Liver (tissue), 9 donors: ENCODE results near the gene APOL3. TPM values are rescaled to one million over a fixed set of nuclear protein-coding genes. Genes with fewer than 3 reads are reported as not detected.

Source experiments
- DNase-seq: peaks from one replicate; pipeline ENCODE4 v3.0.0-alpha.2; 2017; ENCODE audit warnings: low spot score
- H3K27ac ChIP-seq, 2 donors: one replicate each; pipeline ENCODE4 v1.7.0; 2013; ENCODE audit warnings: inconsistent platforms in 2 of 2, low read length in 2 of 2, control low read depth in 1 of 2, low read depth in 1 of 2, mild to moderate bottlenecking in 1 of 2
- H3K27me3 ChIP-seq, 4 donors: one replicate each; pipeline versions ENCODE4 v1.6.1 to v1.7.0; 2013; ENCODE audit warnings: low read length in 3 of 4, inconsistent platforms in 1 of 4, mild to moderate bottlenecking in 1 of 4, moderate library complexity in 1 of 4; ENCODE audit not compliant: control insufficient read depth in 4 of 4, insufficient read depth in 4 of 4
- H3K36me3 ChIP-seq, 4 donors: one replicate each; pipeline versions ENCODE4 v1.6.1 to v1.7.0; 2013; ENCODE audit warnings: low read length in 3 of 4, mild to moderate bottlenecking in 3 of 4, low read depth in 1 of 4, moderate library complexity in 1 of 4; ENCODE audit not compliant: control insufficient read depth in 4 of 4, insufficient read depth in 3 of 4
- H3K4me1 ChIP-seq, 4 donors: one replicate each; pipeline versions ENCODE4 v1.6.1 to v1.7.0; 2013; ENCODE audit warnings: low read length in 3 of 4, mild to moderate bottlenecking in 3 of 4, moderate library complexity in 1 of 4; ENCODE audit not compliant: control insufficient read depth in 4 of 4, insufficient read depth in 4 of 4
- H3K4me3 ChIP-seq, 3 donors: one replicate each; pipeline versions ENCODE4 v1.6.1 to v1.7.0; 2013; ENCODE audit warnings: low read length in 3 of 3, control low read depth in 1 of 3, low read depth in 1 of 3, mild to moderate bottlenecking in 1 of 3
- H3K9ac ChIP-seq, 2 donors: one replicate each; pipeline ENCODE4 v1.7.0; 2013; ENCODE audit warnings: low read length in 2 of 2, mild to moderate bottlenecking in 2 of 2, moderate library complexity in 2 of 2, control low read depth in 1 of 2, low read depth in 1 of 2
- H3K9me3 ChIP-seq, 4 donors: one replicate each; pipeline versions ENCODE4 v1.6.1 to v1.7.0; 2013; ENCODE audit warnings: low read length in 3 of 4; ENCODE audit not compliant: control insufficient read depth in 4 of 4
- CTCF ChIP-seq: fragments of 150-350 bp; IDR thresholded peaks from 2 replicates; pipeline ENCODE4 v1.5.1; 2017; ENCODE audit warnings: improper control_type of control experiment, low read depth, low read length; ENCODE audit not compliant: missing input control
- EGR1 ChIP-seq, 2 donors: IDR thresholded peaks; 2 replicates each; pipeline ENCODE4 v1.6.1; 2016 to 2018; ENCODE audit warnings: antibody characterized with exemption in 2 of 2, low read depth in 2 of 2
- FOXA1 ChIP-seq: IDR thresholded peaks from 2 replicates; pipeline ENCODE4 v1.6.1; 2016; ENCODE audit warnings: antibody characterized with exemption
- FOXA2 ChIP-seq: IDR thresholded peaks from 2 replicates; pipeline ENCODE4 v1.6.1; 2016; ENCODE audit warnings: antibody characterized with exemption
- GABPA ChIP-seq, 2 donors: IDR thresholded peaks in 1 of 2; conservative IDR thresholded peaks in 1 of 2; 2 replicates each; pipeline ENCODE4 v1.6.1; 2016; ENCODE audit warnings: antibody characterized with exemption in 2 of 2, mild to moderate bottlenecking in 1 of 2, moderate library complexity in 1 of 2
- HNF4A ChIP-seq, 2 donors: conservative IDR thresholded peaks; 2 replicates each; pipeline ENCODE4 v1.6.1; 2016; ENCODE audit warnings: antibody characterized with exemption in 2 of 2, mild to moderate bottlenecking in 2 of 2
- HNF4G ChIP-seq: IDR thresholded peaks from 2 replicates; pipeline ENCODE4 v1.6.1; 2016; ENCODE audit warnings: antibody characterized with exemption
- JUND ChIP-seq, 2 donors: IDR thresholded peaks; 2 replicates each; pipeline ENCODE4 v1.6.1; 2016; ENCODE audit warnings: antibody characterized with exemption in 2 of 2
- NR2F2 ChIP-seq: IDR thresholded peaks from 2 replicates; pipeline ENCODE4 v1.6.1; 2016; ENCODE audit warnings: antibody characterized with exemption
- RAD21 ChIP-seq, 2 donors: IDR thresholded peaks; 2 replicates each; pipeline ENCODE4 v1.6.1; 2016; ENCODE audit warnings: antibody characterized with exemption in 2 of 2, mild to moderate bottlenecking in 2 of 2
- RXRA ChIP-seq, 2 donors: IDR thresholded peaks; 2 replicates each; pipeline ENCODE4 v1.6.1; 2017 to 2018; ENCODE audit warnings: antibody characterized with exemption in 2 of 2, mild to moderate bottlenecking in 1 of 2
- SP1 ChIP-seq: IDR thresholded peaks from 2 replicates; pipeline ENCODE4 v1.6.1; 2018; ENCODE audit warnings: antibody characterized with exemption, mild to moderate bottlenecking
- TAF1 ChIP-seq: conservative IDR thresholded peaks from 2 replicates; pipeline ENCODE4 v1.6.1; 2016; ENCODE audit warnings: antibody characterized with exemption, mild to moderate bottlenecking
- YY1 ChIP-seq: IDR thresholded peaks from 2 replicates; pipeline ENCODE4 v1.6.1; 2016; ENCODE audit warnings: antibody characterized with exemption, mild to moderate bottlenecking
- WGBS: extraction: QIAGEN DNeasy Blood & Tissue Kit; methylation state at CpG from one replicate; pipeline ENCODE4 v1.1.7; 2013; 5-methylcytosine and 5-hydroxymethylcytosine counted together
- polyA plus RNA-seq, 2 donors: library from polyadenylated mRNA; stranded (reverse) in 1 of 2; unstranded in 1 of 2; fragments of 200-250 nt in 1 of 2; fragments of >200 nt in 1 of 2; fragmentation: Nextera tagmentation in 1 of 2; extraction: Ambion mirVana in 1 of 2; gene quantifications; one replicate each; pipeline versions ENCODE4 v1.2.1 to v1.2.3, GENCODE V29; 2013 to 2015
- total RNA-seq, 2 donors: library from RNA; depleted of rRNA; stranded (reverse); fragments of >200 nt; gene quantifications; one replicate each; pipeline ENCODE4 v1.2.3, GENCODE V29; 2014
- TF ChIP-seq, protein P1 (sequence below): IDR thresholded peaks from 2 replicates; pipeline ENCODE4 v1.6.1; 2016; ENCODE audit warnings: antibody characterized with exemption, mild to moderate bottlenecking
- TF ChIP-seq, protein P2 (sequence below): IDR thresholded peaks from 2 replicates; pipeline ENCODE4 v1.6.1; 2016; ENCODE audit warnings: antibody characterized with exemption
- TF ChIP-seq, protein P3 (sequence below): IDR thresholded peaks from 2 replicates; pipeline ENCODE4 v1.6.1; 2016; ENCODE audit warnings: antibody characterized with exemption
- TF ChIP-seq, protein P4 (sequence below): IDR thresholded peaks from 2 replicates; pipeline ENCODE4 v1.6.1; 2016; ENCODE audit warnings: antibody characterized with exemption
- donor health status: healthy.
- donor health status: healthy.
- donor health status: healthy.
- donor health status: healthy.
- donor health status: healthy.

APOL3 gene
- total and polyA plus RNA-seq, 4 donors, result 7.2 to 34.5 (median 11.8) TPM

DNA sequence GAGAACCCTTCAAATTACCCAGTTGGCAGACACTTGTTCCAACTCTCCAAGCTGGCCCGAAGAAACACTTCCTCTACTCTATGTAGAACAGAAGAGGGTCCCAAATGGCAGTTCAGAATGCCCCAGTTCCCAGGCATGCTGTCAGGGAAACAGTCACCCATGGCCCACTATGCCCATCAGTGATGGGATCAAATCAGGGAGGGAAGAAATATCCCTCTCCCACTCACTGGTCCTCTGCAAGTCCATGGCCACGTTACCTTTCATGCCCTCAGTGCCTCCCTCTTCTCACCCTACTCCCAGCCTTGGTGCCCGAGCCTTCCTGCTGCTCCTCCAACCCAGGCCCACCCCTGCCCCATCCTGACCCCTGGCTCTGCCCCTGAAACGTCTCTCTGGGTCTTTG is 16.6 kb downstream of the APOL3 start:
- no peaks in the 10 kb centered on the region for H3K9me3 ChIP-seq
- H3K9ac ChIP-seq, result no peak overlapping the region
- 72% methylated on average over 4 of the region's 4 CpGs for WGBS
- H3K27me3 ChIP-seq, result no peaks in the 10 kb centered on the region
- H3K36me3 ChIP-seq, result peaks cover 0 to 27% (median 8%) of the 10 kb centered on the region in 4 donors
- peaks cover 5 to 51% (median 35%) of the 10 kb centered on the region in 4 donors for H3K4me1 ChIP-seq
- TF ChIP-seq CTCF, result no peak
- no peak for TF ChIP-seq TAF1
- no peak for TF ChIP-seq NR2F2
- TF ChIP-seq RXRA (IDR thresholded peaks at IDR 0.05), result no peak
- TF ChIP-seq HNF4G, result no peak
- no peak for TF ChIP-seq HNF4A (conservative IDR thresholded peaks at IDR 0.05)
- TF ChIP-seq, protein P1, sequence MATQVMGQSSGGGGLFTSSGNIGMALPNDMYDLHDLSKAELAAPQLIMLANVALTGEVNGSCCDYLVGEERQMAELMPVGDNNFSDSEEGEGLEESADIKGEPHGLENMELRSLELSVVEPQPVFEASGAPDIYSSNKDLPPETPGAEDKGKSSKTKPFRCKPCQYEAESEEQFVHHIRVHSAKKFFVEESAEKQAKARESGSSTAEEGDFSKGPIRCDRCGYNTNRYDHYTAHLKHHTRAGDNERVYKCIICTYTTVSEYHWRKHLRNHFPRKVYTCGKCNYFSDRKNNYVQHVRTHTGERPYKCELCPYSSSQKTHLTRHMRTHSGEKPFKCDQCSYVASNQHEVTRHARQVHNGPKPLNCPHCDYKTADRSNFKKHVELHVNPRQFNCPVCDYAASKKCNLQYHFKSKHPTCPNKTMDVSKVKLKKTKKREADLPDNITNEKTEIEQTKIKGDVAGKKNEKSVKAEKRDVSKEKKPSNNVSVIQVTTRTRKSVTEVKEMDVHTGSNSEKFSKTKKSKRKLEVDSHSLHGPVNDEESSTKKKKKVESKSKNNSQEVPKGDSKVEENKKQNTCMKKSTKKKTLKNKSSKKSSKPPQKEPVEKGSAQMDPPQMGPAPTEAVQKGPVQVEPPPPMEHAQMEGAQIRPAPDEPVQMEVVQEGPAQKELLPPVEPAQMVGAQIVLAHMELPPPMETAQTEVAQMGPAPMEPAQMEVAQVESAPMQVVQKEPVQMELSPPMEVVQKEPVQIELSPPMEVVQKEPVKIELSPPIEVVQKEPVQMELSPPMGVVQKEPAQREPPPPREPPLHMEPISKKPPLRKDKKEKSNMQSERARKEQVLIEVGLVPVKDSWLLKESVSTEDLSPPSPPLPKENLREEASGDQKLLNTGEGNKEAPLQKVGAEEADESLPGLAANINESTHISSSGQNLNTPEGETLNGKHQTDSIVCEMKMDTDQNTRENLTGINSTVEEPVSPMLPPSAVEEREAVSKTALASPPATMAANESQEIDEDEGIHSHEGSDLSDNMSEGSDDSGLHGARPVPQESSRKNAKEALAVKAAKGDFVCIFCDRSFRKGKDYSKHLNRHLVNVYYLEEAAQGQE, result no peak
- TF ChIP-seq RAD21 (IDR thresholded peaks at IDR 0.05), result no peak
- H3K27ac ChIP-seq, result peak overlapping the region; percentile 11 to 32
- H3K4me3 ChIP-seq, result no peak overlapping the region
- DNase-seq, result no peak

GRCh38 chr22:36143066-36143815 is 17.3 kb downstream of the APOL3 start:
- H3K27ac ChIP-seq, result peak overlapping the region; percentile 43 to 70
- H3K9ac ChIP-seq, result peak overlapping the region in 1 of 2 donors; percentile 7
- H3K4me1 ChIP-seq, result peaks cover 5 to 45% (median 32%) of the 10 kb centered on the region in 4 donors
- H3K4me3 ChIP-seq, result no peak overlapping the region
- H3K9me3 ChIP-seq, result no peaks in the 10 kb centered on the region
- no peak for DNase-seq
- peaks cover 0 to 25% (median 8%) of the 10 kb centered on the region in 4 donors for H3K36me3 ChIP-seq
- H3K27me3 ChIP-seq, result no peaks in the 10 kb centered on the region
- 27% methylated on average over 5 of the region's 5 CpGs for WGBS
- TF ChIP-seq SP1, result peak; percentile 93
- TF ChIP-seq, protein P1, result no peak
- peak; percentile 76 for TF ChIP-seq NR2F2
- TF ChIP-seq TAF1, result no peak
- TF ChIP-seq, protein P2, sequence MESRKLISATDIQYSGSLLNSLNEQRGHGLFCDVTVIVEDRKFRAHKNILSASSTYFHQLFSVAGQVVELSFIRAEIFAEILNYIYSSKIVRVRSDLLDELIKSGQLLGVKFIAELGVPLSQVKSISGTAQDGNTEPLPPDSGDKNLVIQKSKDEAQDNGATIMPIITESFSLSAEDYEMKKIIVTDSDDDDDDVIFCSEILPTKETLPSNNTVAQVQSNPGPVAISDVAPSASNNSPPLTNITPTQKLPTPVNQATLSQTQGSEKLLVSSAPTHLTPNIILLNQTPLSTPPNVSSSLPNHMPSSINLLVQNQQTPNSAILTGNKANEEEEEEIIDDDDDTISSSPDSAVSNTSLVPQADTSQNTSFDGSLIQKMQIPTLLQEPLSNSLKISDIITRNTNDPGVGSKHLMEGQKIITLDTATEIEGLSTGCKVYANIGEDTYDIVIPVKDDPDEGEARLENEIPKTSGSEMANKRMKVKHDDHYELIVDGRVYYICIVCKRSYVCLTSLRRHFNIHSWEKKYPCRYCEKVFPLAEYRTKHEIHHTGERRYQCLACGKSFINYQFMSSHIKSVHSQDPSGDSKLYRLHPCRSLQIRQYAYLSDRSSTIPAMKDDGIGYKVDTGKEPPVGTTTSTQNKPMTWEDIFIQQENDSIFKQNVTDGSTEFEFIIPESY, result no peak
- peak in 1 of 2 donors; percentile 64 for TF ChIP-seq RAD21 (IDR thresholded peaks at IDR 0.05)
- TF ChIP-seq JUND (IDR thresholded peaks at IDR 0.05), result peak; percentile 43 to 82
- TF ChIP-seq GABPA (IDR thresholded peaks at IDR 0.05 in 1 of 2, conservative IDR thresholded peaks at IDR 0.05 in 1 of 2), result no peak
- peak; percentile 98 for TF ChIP-seq HNF4G
- no peak for TF ChIP-seq EGR1 (IDR thresholded peaks at IDR 0.05; ENCODE audit: low read depth in 2 of 2)
- TF ChIP-seq RXRA (IDR thresholded peaks at IDR 0.05), result peak; percentile 92 to 95
- no peak for TF ChIP-seq FOXA1
- TF ChIP-seq, protein P3, sequence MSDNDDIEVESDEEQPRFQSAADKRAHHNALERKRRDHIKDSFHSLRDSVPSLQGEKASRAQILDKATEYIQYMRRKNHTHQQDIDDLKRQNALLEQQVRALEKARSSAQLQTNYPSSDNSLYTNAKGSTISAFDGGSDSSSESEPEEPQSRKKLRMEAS, result peak; percentile 88
- no peak for TF ChIP-seq FOXA2
- TF ChIP-seq HNF4A (conservative IDR thresholded peaks at IDR 0.05), result peak; percentile 99
- TF ChIP-seq, protein P4, sequence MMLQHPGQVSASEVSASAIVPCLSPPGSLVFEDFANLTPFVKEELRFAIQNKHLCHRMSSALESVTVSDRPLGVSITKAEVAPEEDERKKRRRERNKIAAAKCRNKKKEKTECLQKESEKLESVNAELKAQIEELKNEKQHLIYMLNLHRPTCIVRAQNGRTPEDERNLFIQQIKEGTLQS, result no peak
- TF ChIP-seq YY1, result peak; percentile 41
